Adipocyte (in vitro differentiated cells): ENCODE data around the gene FOCAD.

Experiments
- DNase-seq: peaks from one replicate; pipeline ENCODE4 v3.0.0-alpha.2; 2015; ENCODE audit warnings: low read depth
- H3K27me3 ChIP-seq: replicated peaks from 2 replicates; pipeline ENCODE4 v1.7.0; 2013; ENCODE audit warnings: mild to moderate bottlenecking, low read length, moderate library complexity; ENCODE audit not compliant: control insufficient read depth, insufficient read depth
- H3K36me3 ChIP-seq: 2 replicates; pipeline ENCODE4 v1.7.0; 2013; ENCODE audit warnings: low read length, mild to moderate bottlenecking, moderate library complexity; ENCODE audit not compliant: control insufficient read depth, insufficient read depth, severe bottlenecking
- H3K4me1 ChIP-seq: 2 replicates; pipeline ENCODE4 v1.7.0; 2013; ENCODE audit warnings: mild to moderate bottlenecking, low read length, moderate library complexity; ENCODE audit not compliant: control insufficient read depth, insufficient read depth
- H3K4me3 ChIP-seq: 2 replicates; pipeline ENCODE4 v1.7.0; 2013; ENCODE audit warnings: mild to moderate bottlenecking, low read length, moderate library complexity
- H3K9ac ChIP-seq: 2 replicates; pipeline ENCODE4 v1.7.0; 2013; ENCODE audit warnings: mild to moderate bottlenecking, low read length, moderate library complexity
- H3K9me3 ChIP-seq: 2 replicates; pipeline ENCODE4 v1.7.0; 2013; ENCODE audit warnings: mild to moderate bottlenecking, low read length, moderate library complexity; ENCODE audit not compliant: control insufficient read depth

FOCAD gene

GRCh38 chr9:20808002-20808401 is 123.9 kb downstream of the FOCAD start:
- Histone ChIP-seq H3K36me3 (no peaks in the 10 kb centered on the region), H3K9me3 (no peaks in the 10 kb centered on the region), H3K4me1 (no peaks in the 10 kb centered on the region), H3K9ac (no peak overlapping the region), H3K4me3 (no peak overlapping the region), H3K27me3 (no peaks in the 10 kb centered on the region)
- DNase-seq: no peak

- DNase-seq: peak; percentile 49
- H3K9ac ChIP-seq: no peak overlapping the region
- no peaks in the 10 kb centered on the region for H3K9me3 ChIP-seq
- no peak overlapping the region for H3K4me3 ChIP-seq
- H3K36me3 ChIP-seq: no peaks in the 10 kb centered on the region
- no peaks in the 10 kb centered on the region for H3K27me3 ChIP-seq
- H3K4me1 ChIP-seq: peaks cover 6% of the 10 kb centered on the region
These were observed 127.8 kb downstream of the FOCAD start for GRCh38 chr9:20811872-20812271.

GRCh38 chr9:20815923-20816703 is 132.1 kb downstream of the FOCAD start:
- no peaks in the 10 kb centered on the region for H3K36me3 ChIP-seq
- H3K27me3 ChIP-seq: no peaks in the 10 kb centered on the region
- H3K9me3 ChIP-seq: no peaks in the 10 kb centered on the region
- no peak overlapping the region for H3K4me3 ChIP-seq
- H3K4me1 ChIP-seq: peaks cover 10% of the 10 kb centered on the region
- no peak overlapping the region for H3K9ac ChIP-seq
- no peak for DNase-seq

GRCh38 chr9:20823051-20823450 is 139.0 kb downstream of the FOCAD start:
- Histone ChIP-seq H3K27me3 (no peaks in the 10 kb centered on the region), H3K36me3 (no peaks in the 10 kb centered on the region), H3K9ac (peak overlapping the region; percentile 45), H3K4me1 (peaks cover 44% of the 10 kb centered on the region), H3K4me3 (peak overlapping the region; percentile 60), H3K9me3 (no peaks in the 10 kb centered on the region)
- DNase-seq: peak; percentile 42

GRCh38 chr9:20831028-20831427 is 147.0 kb downstream of the FOCAD start:
- Histone ChIP-seq H3K4me3 (no peak overlapping the region), H3K27me3 (no peaks in the 10 kb centered on the region), H3K4me1 (peaks cover 12% of the 10 kb centered on the region), H3K36me3 (peaks cover 5% of the 10 kb centered on the region), H3K9ac (no peak overlapping the region), H3K9me3 (no peaks in the 10 kb centered on the region)
- no peak for DNase-seq

GRCh38 chr9:20832775-20833174 is 148.7 kb downstream of the FOCAD start:
- H3K9ac ChIP-seq: no peak overlapping the region
- H3K27me3 ChIP-seq: no peaks in the 10 kb centered on the region
- peaks cover 5% of the 10 kb centered on the region for H3K36me3 ChIP-seq
- H3K4me1 ChIP-seq: peaks cover 26% of the 10 kb centered on the region
- no peak for DNase-seq
- H3K4me3 ChIP-seq: no peak overlapping the region
- H3K9me3 ChIP-seq: no peaks in the 10 kb centered on the region

- Histone ChIP-seq H3K4me3 (peak overlapping the region; percentile 25), H3K27me3 (no peaks in the 10 kb centered on the region), H3K9me3 (no peaks in the 10 kb centered on the region), H3K9ac (no peak overlapping the region), H3K36me3 (peaks cover 10% of the 10 kb centered on the region), H3K4me1 (peaks cover 35% of the 10 kb centered on the region)
- peak; percentile 48 for DNase-seq
These were observed 151.6 kb downstream of the FOCAD start for GRCh38 chr9:20835377-20836286.

GRCh38 chr9:20837166-20837565 is 153.1 kb downstream of the FOCAD start:
- Histone ChIP-seq H3K9ac (no peak overlapping the region), H3K4me1 (peaks cover 35% of the 10 kb centered on the region), H3K9me3 (no peaks in the 10 kb centered on the region), H3K36me3 (peaks cover 10% of the 10 kb centered on the region), H3K4me3 (no peak overlapping the region), H3K27me3 (no peaks in the 10 kb centered on the region)
- DNase-seq: no peak

- Histone ChIP-seq H3K27me3 (no peaks in the 10 kb centered on the region), H3K36me3 (peaks cover 10% of the 10 kb centered on the region), H3K9ac (peak overlapping the region; percentile 25), H3K4me3 (peak overlapping the region; percentile 23), H3K9me3 (no peaks in the 10 kb centered on the region), H3K4me1 (peaks cover 35% of the 10 kb centered on the region)
- DNase-seq: peak; percentile 69
These were observed 154.2 kb downstream of the FOCAD start for GRCh38 chr9:20838218-20838617.

- no peak overlapping the region for H3K4me3 ChIP-seq
- no peaks in the 10 kb centered on the region for H3K9me3 ChIP-seq
- no peak overlapping the region for H3K9ac ChIP-seq
- DNase-seq: no peak
- peaks cover 12% of the 10 kb centered on the region for H3K4me1 ChIP-seq
- H3K27me3 ChIP-seq: no peaks in the 10 kb centered on the region
- H3K36me3 ChIP-seq: peaks cover 1% of the 10 kb centered on the region
These were observed 160.9 kb downstream of the FOCAD start for GRCh38 chr9:20844916-20845315.

- H3K9me3 ChIP-seq: no peaks in the 10 kb centered on the region
- no peaks in the 10 kb centered on the region for H3K36me3 ChIP-seq
- H3K4me1 ChIP-seq: peaks cover 12% of the 10 kb centered on the region
- DNase-seq: no peak
- no peaks in the 10 kb centered on the region for H3K27me3 ChIP-seq
- no peak overlapping the region for H3K4me3 ChIP-seq
- H3K9ac ChIP-seq: no peak overlapping the region
These were observed 164.4 kb downstream of the FOCAD start for GRCh38 chr9:20848490-20848889.
